Measurements from ENCODE around the gene CKLF. TPM values are rescaled to one million over a fixed set of nuclear protein-coding genes. Genes with fewer than 3 reads are reported as not detected.

CKLF gene
- polyA plus RNA-seq, 1 of the 3 experiments (the other 2 are of a cell fraction) = 211 TPM

DNA sequence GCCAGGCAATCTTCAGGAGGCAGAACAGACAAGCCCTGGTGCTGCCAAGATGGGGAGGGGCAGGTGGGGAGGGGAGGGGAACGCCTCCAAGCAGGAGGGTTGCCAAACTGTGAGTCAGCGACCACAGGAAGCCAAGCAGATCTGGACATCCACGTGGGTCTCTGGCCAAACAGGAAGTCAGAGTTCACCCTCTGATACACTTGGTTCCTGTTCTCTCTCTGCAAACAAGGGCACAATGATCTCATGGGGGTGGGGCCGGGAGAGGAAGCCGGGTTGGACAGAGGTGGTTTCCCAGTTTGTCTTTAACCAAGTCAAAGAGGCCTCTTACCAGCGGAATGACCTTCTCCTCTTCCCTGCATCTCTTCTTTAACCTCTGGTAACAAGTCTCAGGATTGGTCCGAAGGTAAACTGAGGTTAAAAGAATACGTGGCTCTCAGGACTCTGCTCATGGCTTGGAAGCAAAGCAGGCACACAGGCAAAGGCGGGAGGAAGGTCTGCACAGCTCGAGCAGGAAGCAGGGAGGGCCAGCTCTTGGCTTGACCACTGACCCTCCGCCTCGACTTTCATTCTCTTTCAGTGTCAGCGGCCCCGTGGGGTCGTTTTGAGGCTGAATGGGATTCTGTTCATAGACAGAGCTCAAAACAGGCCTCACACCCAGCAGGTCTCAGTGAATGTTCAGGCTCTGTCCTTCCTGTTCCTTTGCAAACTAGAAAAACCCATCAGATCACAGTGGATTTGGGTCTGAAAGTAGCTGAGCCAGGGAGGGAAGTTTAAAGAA, 35.4 kb upstream of the CKLF start (continued):
- TF ChIP-seq SIN3A (IDR thresholded peaks at IDR 0.05; ENCODE audit: borderline replicate concordance, low read depth, low read length) (peak; percentile 97), MEF2A (IDR thresholded peaks at IDR 0.05; ENCODE audit: borderline replicate concordance, low read depth) (no peak), SMC3 (IDR thresholded peaks at IDR 0.05; ENCODE audit: low read depth, low read length) (no peak), YY1 (IDR thresholded peaks at IDR 0.05; ENCODE audit: low read depth) (no peak), MXI1 (IDR thresholded peaks at IDR 0.05; ENCODE audit: low read depth, low read length) (peak; percentile 39; the same call in 1 of the 2 replicates), EZH2phosphoT487 (IDR thresholded peaks at IDR 0.05; ENCODE audit: borderline replicate concordance, low read depth) (no peak), ELF1 (IDR thresholded peaks at IDR 0.05) (peak; percentile 76), RFX5 (IDR thresholded peaks at IDR 0.05; ENCODE audit: low read length) (no peak), NRF1 (IDR thresholded peaks at IDR 0.05; ENCODE audit: low read depth, low read length) (no peak)
- TF ChIP-seq, protein P1, sequence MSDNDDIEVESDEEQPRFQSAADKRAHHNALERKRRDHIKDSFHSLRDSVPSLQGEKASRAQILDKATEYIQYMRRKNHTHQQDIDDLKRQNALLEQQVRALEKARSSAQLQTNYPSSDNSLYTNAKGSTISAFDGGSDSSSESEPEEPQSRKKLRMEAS (IDR thresholded peaks at IDR 0.05; ENCODE audit: low read depth) = peak; percentile 97
- TF ChIP-seq, protein P2, sequence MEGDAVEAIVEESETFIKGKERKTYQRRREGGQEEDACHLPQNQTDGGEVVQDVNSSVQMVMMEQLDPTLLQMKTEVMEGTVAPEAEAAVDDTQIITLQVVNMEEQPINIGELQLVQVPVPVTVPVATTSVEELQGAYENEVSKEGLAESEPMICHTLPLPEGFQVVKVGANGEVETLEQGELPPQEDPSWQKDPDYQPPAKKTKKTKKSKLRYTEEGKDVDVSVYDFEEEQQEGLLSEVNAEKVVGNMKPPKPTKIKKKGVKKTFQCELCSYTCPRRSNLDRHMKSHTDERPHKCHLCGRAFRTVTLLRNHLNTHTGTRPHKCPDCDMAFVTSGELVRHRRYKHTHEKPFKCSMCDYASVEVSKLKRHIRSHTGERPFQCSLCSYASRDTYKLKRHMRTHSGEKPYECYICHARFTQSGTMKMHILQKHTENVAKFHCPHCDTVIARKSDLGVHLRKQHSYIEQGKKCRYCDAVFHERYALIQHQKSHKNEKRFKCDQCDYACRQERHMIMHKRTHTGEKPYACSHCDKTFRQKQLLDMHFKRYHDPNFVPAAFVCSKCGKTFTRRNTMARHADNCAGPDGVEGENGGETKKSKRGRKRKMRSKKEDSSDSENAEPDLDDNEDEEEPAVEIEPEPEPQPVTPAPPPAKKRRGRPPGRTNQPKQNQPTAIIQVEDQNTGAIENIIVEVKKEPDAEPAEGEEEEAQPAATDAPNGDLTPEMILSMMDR (IDR thresholded peaks at IDR 0.05) = no peak

DNA sequence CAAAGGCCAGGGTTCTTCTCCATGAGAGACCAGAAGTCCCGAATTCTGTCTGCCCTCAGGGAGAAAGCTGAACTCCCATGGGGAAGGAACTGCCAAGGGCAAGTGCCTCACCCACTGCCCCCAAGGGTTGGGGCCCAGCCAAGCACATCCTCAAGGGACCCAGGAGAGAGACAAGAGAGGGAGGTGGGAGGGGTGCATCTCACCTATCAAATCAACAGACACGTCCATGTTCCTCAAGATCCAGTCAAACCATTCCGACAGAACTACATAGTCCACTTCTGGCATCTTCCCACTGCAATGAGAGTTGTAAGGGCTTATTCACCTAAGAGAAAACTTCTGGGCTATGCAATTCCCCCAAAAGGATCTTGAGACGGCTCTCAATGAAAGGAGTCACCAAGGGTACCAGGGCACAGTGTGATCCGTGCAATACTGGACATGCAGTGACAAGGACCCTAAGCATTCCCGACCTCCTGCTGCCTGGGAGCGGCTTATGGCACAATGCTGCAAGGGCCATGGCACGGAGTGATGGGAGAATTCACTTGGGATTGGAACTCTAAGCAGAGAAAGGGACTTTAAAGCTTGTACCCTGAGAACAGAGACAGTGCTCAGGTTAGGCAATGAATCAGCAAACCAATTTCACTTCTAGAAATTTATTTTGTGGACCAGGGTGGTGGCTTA, 34.7 kb upstream of the CKLF start:
- H3K9ac ChIP-seq = peak overlapping the region; percentile 63
- no peaks in the 10 kb centered on the region for H3K27me3 ChIP-seq (ENCODE audit: insufficient read depth)
- H3K9me3 ChIP-seq = no peaks in the 10 kb centered on the region
- ChIA-PET POLR2A (no interaction called here), CTCF (interaction anchor here (2.6 kb wide), 1 partner anchor 111 kb away, joined by 8 read pairs; no protein-coding TSS in a partner anchor)
- H2AFZ ChIP-seq (ENCODE audit: low read depth) = peak overlapping the region; percentile 53; the same call in 1 of the 2 replicates
- H3K4me3 ChIP-seq (ENCODE audit: low read depth in 2 of 2, low read length in 1 of 2) = no peak overlapping the region
- H3K27ac ChIP-seq (ENCODE audit: low read depth in 2 of 2, low read length in 1 of 2) = peak overlapping the region; percentile 89 to 94
- no peaks in the 10 kb centered on the region for H3K79me2 ChIP-seq (ENCODE audit: insufficient read depth)
- H3K36me3 ChIP-seq (replicated peaks in 1 of 2; ENCODE audit: control insufficient read depth in 1 of 2, insufficient read depth in 2 of 2, low read length in 1 of 2) = no peaks in the 10 kb centered on the region
- peaks cover 15 to 22% of the 10 kb centered on the region in 2 experiments; a peak in 3 of 4 replicates for H3K4me1 ChIP-seq (ENCODE audit: control insufficient read depth in 1 of 2, insufficient read depth in 2 of 2, low read depth in 1 of 2, low read length in 1 of 2)
- H3F3A ChIP-seq (replicated peaks; ENCODE audit: insufficient read depth) = peaks cover 15% of the 10 kb centered on the region
- no peaks in the 10 kb centered on the region for H3K9me2 ChIP-seq
- TF ChIP-seq RXRA (IDR thresholded peaks at IDR 0.05; ENCODE audit: borderline replicate concordance, low read depth) = no peak
- TF ChIP-seq NFIC (IDR thresholded peaks at IDR 0.05; ENCODE audit: borderline replicate concordance) = no peak
- no peak for TF ChIP-seq NRF1 (IDR thresholded peaks at IDR 0.05; ENCODE audit: low read depth, low read length)
- TF ChIP-seq EP300 (IDR thresholded peaks at IDR 0.05; ENCODE audit: borderline replicate concordance in 1 of 2, low read depth in 1 of 2, low read length in 1 of 2) = no peak
- TF ChIP-seq, protein P3, sequence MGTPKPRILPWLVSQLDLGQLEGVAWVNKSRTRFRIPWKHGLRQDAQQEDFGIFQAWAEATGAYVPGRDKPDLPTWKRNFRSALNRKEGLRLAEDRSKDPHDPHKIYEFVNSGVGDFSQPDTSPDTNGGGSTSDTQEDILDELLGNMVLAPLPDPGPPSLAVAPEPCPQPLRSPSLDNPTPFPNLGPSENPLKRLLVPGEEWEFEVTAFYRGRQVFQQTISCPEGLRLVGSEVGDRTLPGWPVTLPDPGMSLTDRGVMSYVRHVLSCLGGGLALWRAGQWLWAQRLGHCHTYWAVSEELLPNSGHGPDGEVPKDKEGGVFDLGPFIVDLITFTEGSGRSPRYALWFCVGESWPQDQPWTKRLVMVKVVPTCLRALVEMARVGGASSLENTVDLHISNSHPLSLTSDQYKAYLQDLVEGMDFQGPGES (IDR thresholded peaks at IDR 0.05; ENCODE audit: low read depth, low read length) = no peak
- TF ChIP-seq YY1 (IDR thresholded peaks at IDR 0.05; ENCODE audit: low read depth) = no peak
- TF ChIP-seq ELF1 (IDR thresholded peaks at IDR 0.05) = no peak
- TF ChIP-seq, protein P2 (IDR thresholded peaks at IDR 0.05) = no peak
- TF ChIP-seq RAD21 (IDR thresholded peaks at IDR 0.05; ENCODE audit: low read length) = no peak
- no peak for TF ChIP-seq JUND (IDR thresholded peaks at IDR 0.05)
- H4K20me1 ChIP-seq (ENCODE audit: insufficient read depth) = no peaks in the 10 kb centered on the region
- no peak for DNase-seq
- WGBS (ENCODE audit: low lambda C conversion rate) = 88% methylated on average over 8 of the region's 8 CpGs
- peak overlapping the region; percentile 72 for H3K4me2 ChIP-seq

All from SK-N-SH (cell line).